ENCODE data around the gene GDI1.

The GDI1 gene

GRCh38 chrX:154430479-154430878 is 6.5 kb upstream of the GDI1 start:
- no peak for DNase-seq (ENCODE audit: low spot score)
- no peak for TF ChIP-seq CTCF (IDR thresholded peaks at IDR 0.05; ENCODE audit: extremely low read depth, missing control alignments)

- DNase-seq (ENCODE audit: low spot score) = no peak
- TF ChIP-seq CTCF (IDR thresholded peaks at IDR 0.05; ENCODE audit: extremely low read depth, missing control alignments) = no peak
Observed at GRCh38 chrX:154430916-154431315, 6.0 kb upstream of the GDI1 start.

- DNase-seq (ENCODE audit: low spot score) = no peak
Observed at GRCh38 chrX:154431341-154431740, 5.6 kb upstream of the GDI1 start.

GRCh38 chrX:154432210-154432609 is 4.7 kb upstream of the GDI1 start:
- no peak for DNase-seq (ENCODE audit: low spot score)
- TF ChIP-seq CTCF (IDR thresholded peaks at IDR 0.05; ENCODE audit: extremely low read depth, missing control alignments) = no peak

More at GRCh38 chrX:154431341-154431740, 5.6 kb upstream of the GDI1 start:
- TF ChIP-seq CTCF (IDR thresholded peaks at IDR 0.05; ENCODE audit: extremely low read depth, missing control alignments) = no peak

GRCh38 chrX:154433605-154434004 is 3.3 kb upstream of the GDI1 start:
- DNase-seq (ENCODE audit: low spot score) = no peak
- TF ChIP-seq CTCF (IDR thresholded peaks at IDR 0.05; ENCODE audit: extremely low read depth, missing control alignments) = no peak

- DNase-seq (ENCODE audit: low spot score) = no peak
Observed at GRCh38 chrX:154434394-154435168, 2.4 kb upstream of the GDI1 start.

More at GRCh38 chrX:154434394-154435168, 2.4 kb upstream of the GDI1 start:
- no peak for TF ChIP-seq CTCF (IDR thresholded peaks at IDR 0.05; ENCODE audit: extremely low read depth, missing control alignments)
